CD14-positive monocyte (primary cell): Measurements from ENCODE around the gene MXRA7. TPM values are rescaled to one million over a fixed set of nuclear protein-coding genes. Genes with fewer than 3 reads are reported as not detected.

Source experiments
- DNase-seq, 3 donors: peaks; one replicate each; pipeline ENCODE4 v3.0.0-alpha.2; 2011 to 2022
- H2AFZ ChIP-seq: 2 replicates; pipeline ENCODE4 v1.6.0; 2012; ENCODE audit warnings: mild to moderate bottlenecking, low read depth, low read length, inconsistent platforms; ENCODE audit not compliant: insufficient read depth, poor library complexity, severe bottlenecking
- H3K27ac ChIP-seq, 2 donors: 1 replicate in 1 of 2; 2 replicates in 1 of 2; pipeline ENCODE4 v1.5.1; 2012 to 2013; ENCODE audit warnings: low read length in 2 of 2, control low read depth in 1 of 2, inconsistent platforms in 1 of 2, low read depth in 1 of 2, mild to moderate bottlenecking in 1 of 2
- H3K27me3 ChIP-seq, 2 donors: one replicate each; pipeline versions ENCODE4 v1.6.0 to v1.6.1; 2011 to 2013; ENCODE audit warnings: low read length in 2 of 2; ENCODE audit not compliant: control insufficient read depth in 2 of 2, insufficient read depth in 2 of 2
- H3K36me3 ChIP-seq, 2 donors: replicated peaks in 1 of 2; 1 replicate in 1 of 2; 2 replicates in 1 of 2; pipeline versions ENCODE4 v1.5.1 to v1.6.1; 2012 to 2013; ENCODE audit warnings: low read length in 2 of 2, control low read depth in 1 of 2, inconsistent platforms in 1 of 2, mild to moderate bottlenecking in 1 of 2; ENCODE audit not compliant: insufficient read depth in 2 of 2, control insufficient read depth in 1 of 2
- H3K4me1 ChIP-seq, 2 donors: 1 replicate in 1 of 2; 2 replicates in 1 of 2; pipeline versions ENCODE4 v1.5.1 to v1.6.1; 2012 to 2013; ENCODE audit warnings: low read length in 2 of 2, control low read depth in 1 of 2, inconsistent platforms in 1 of 2, mild to moderate bottlenecking in 1 of 2, moderate library complexity in 1 of 2; ENCODE audit not compliant: insufficient read depth in 2 of 2, control insufficient read depth in 1 of 2
- H3K4me2 ChIP-seq: replicated peaks from 2 replicates; pipeline ENCODE3; 2012; ENCODE audit warnings: low read length, moderate library complexity, mild to moderate bottlenecking; ENCODE audit not compliant: poor library complexity, severe bottlenecking; ENCODE audit errors: extremely low read depth
- H3K4me3 ChIP-seq, 3 experiments: fragments of 200-600 bp in 1 of 3; sonication (generic) in 1 of 3; replicated peaks in 1 of 3; 1 replicate in 2 of 3; 2 replicates in 1 of 3; pipeline ENCODE4 v1.5.1; 2011 to 2013; ENCODE audit warnings: low read length in 3 of 3, mild to moderate bottlenecking in 3 of 3, control low read depth in 2 of 3, low read depth in 2 of 3, inconsistent platforms in 1 of 3, moderate library complexity in 1 of 3
- H3K79me2 ChIP-seq: 2 replicates; pipeline ENCODE4 v1.6.0; 2012; ENCODE audit warnings: mild to moderate bottlenecking, control low read depth, inconsistent platforms, low read length, moderate library complexity; ENCODE audit not compliant: insufficient read depth
- H3K9ac ChIP-seq: 2 replicates; pipeline ENCODE4 v1.6.0; 2017; ENCODE audit warnings: low read length, mild to moderate bottlenecking; ENCODE audit not compliant: insufficient read depth, poor library complexity, severe bottlenecking
- H3K9me3 ChIP-seq, 2 donors: replicated peaks in 1 of 2; 1 replicate in 1 of 2; 2 replicates in 1 of 2; pipeline versions ENCODE4 v1.5.1 to v1.6.1; 2012 to 2013; ENCODE audit warnings: low read length in 2 of 2, control low read depth in 1 of 2; ENCODE audit not compliant: control insufficient read depth in 1 of 2, insufficient read depth in 1 of 2
- H4K20me1 ChIP-seq: 2 replicates; pipeline ENCODE4 v1.6.0; 2012; ENCODE audit warnings: mild to moderate bottlenecking, low read length, control low read depth, moderate library complexity; ENCODE audit not compliant: insufficient read depth
- H3K27ac Mint-ChIP-seq, 7 donors: one replicate each; pipeline ENCODE4 v1.8.0; 2020; ENCODE audit warnings: mild to moderate bottlenecking in 7 of 7, mixed read lengths in 7 of 7, moderate library complexity in 6 of 7, inconsistent platforms in 2 of 7
- H3K27me3 Mint-ChIP-seq, 3 donors: one replicate each; pipeline ENCODE4 v1.8.0; 2021 to 2022; ENCODE audit warnings: low read depth in 3 of 3, mild to moderate bottlenecking in 3 of 3, mixed read lengths in 3 of 3, moderate library complexity in 3 of 3, inconsistent platforms in 1 of 3
- H3K36me3 Mint-ChIP-seq, 2 donors: one replicate each; pipeline ENCODE4 v1.8.0; 2020; ENCODE audit warnings: mixed read lengths in 2 of 2, inconsistent platforms in 1 of 2, mild to moderate bottlenecking in 1 of 2
- H3K4me1 Mint-ChIP-seq: one replicate; pipeline ENCODE4 v1.8.0; 2020; ENCODE audit warnings: mild to moderate bottlenecking, mixed read lengths
- H3K4me3 Mint-ChIP-seq, 2 donors: one replicate each; pipeline ENCODE4 v1.8.0; 2020; ENCODE audit warnings: mild to moderate bottlenecking in 2 of 2, mixed read lengths in 2 of 2, moderate library complexity in 1 of 2
- H3K9me3 Mint-ChIP-seq, 7 donors: one replicate each; pipeline ENCODE4 v1.8.0; 2020 to 2022; ENCODE audit warnings: mixed read lengths in 7 of 7, mild to moderate bottlenecking in 6 of 7, moderate library complexity in 6 of 7, inconsistent platforms in 2 of 7
- CTCF ChIP-seq: fragments of 200-600 bp; IDR thresholded peaks from one replicate; pipeline ENCODE4 v1.8.0; 2022; ENCODE audit warnings: antibody characterized with exemption, mild to moderate bottlenecking
- WGBS: methylation state at CpG from one replicate; pipeline ENCODE4 v1.1.5; 2013; ENCODE audit warnings: missing lambda C conversion rate; ENCODE audit not compliant: insufficient coverage; 5-methylcytosine and 5-hydroxymethylcytosine counted together
- intact Hi-C, 2 donors: fragments of 100-400 bp; cut with micrococcal nuclease; formaldehyde crosslinking; loops; one replicate each; pipeline versions ENCODE4 v1.15.0 to v1.15.1; 2023
- polyA plus RNA-seq, 3 donors: library from polyadenylated mRNA; depleted of rRNA in 1 of 3; unstranded in 2 of 3; stranded (reverse) in 1 of 3; fragments of 300-500 nt in 2 of 3; fragments of >200 nt in 1 of 3; fragmentation: Illumina TruSeq in 2 of 3; gene quantifications; 1 replicate in 2 of 3; 2 replicates in 1 of 3; pipeline ENCODE4 v1.2.3, GENCODE V29; 2012 to 2021

MXRA7 gene
- polyA plus RNA-seq, 3 donors: 0.13 to 0.81 (median 0.30) TPM

- no peak for TF ChIP-seq CTCF
- H3K9ac ChIP-seq: no peak overlapping the region
- H3K79me2 ChIP-seq: peaks cover 90% of the 10 kb centered on the region
Observed at GRCh38 chr17:76734080-76734840, 23.5 kb upstream of the MXRA7 start.

GRCh38 chr17:76733618-76733957, 22.8 kb upstream of the MXRA7 start:
- peaks cover 0 to 2% (median 0%) of the 10 kb centered on the region in 7 donors for H3K9me3 Mint-ChIP-seq
- no peak overlapping the region for H2AFZ ChIP-seq
- peak overlapping the region in 1 of 3 experiments; percentile 100 for H3K4me3 ChIP-seq
- peak overlapping the region in 1 of 2 donors; percentile 99 for H3K27ac ChIP-seq
- peak overlapping the region in 4 of 7 donors; percentile 11 to 98 (median 50) for H3K27ac Mint-ChIP-seq
- intact Hi-C loops: loop anchor here in 1 of 2 donors (10.0 kb wide), 1 partner anchor 469 kb away; the partner anchor contains the start of gene UBALD2
- no peak overlapping the region for H3K4me3 Mint-ChIP-seq
- H3K9ac ChIP-seq: no peak overlapping the region
- peaks cover 46% of the 10 kb centered on the region for H3K4me1 Mint-ChIP-seq
- H3K4me2 ChIP-seq: no peak overlapping the region
- no CpG with 5 or more reads among the region's 1 CpG for WGBS
- peaks cover 90% of the 10 kb centered on the region for H3K79me2 ChIP-seq
- no peak for DNase-seq
- H4K20me1 ChIP-seq: peaks cover 61% of the 10 kb centered on the region
- TF ChIP-seq CTCF: no peak
- H3K36me3 Mint-ChIP-seq: peaks cover 47 to 63% of the 10 kb centered on the region in 2 donors
- H3K9me3 ChIP-seq: no peaks in the 10 kb centered on the region
- peaks cover 31 to 42% of the 10 kb centered on the region in 2 donors for H3K4me1 ChIP-seq
- peaks cover 42 to 64% of the 10 kb centered on the region in 2 donors for H3K36me3 ChIP-seq
- peaks cover 0 to 2% (median 2%) of the 10 kb centered on the region in 3 donors for H3K27me3 Mint-ChIP-seq
- no peaks in the 10 kb centered on the region for H3K27me3 ChIP-seq

More at GRCh38 chr17:76734080-76734840, 23.5 kb upstream of the MXRA7 start:
- Histone ChIP-seq H3K4me1 (peaks cover 37 to 44% of the 10 kb centered on the region in 2 donors), H4K20me1 (peaks cover 62% of the 10 kb centered on the region), H3K9me3 (no peaks in the 10 kb centered on the region), H3K27ac (peak overlapping the region in 1 of 2 donors; percentile 99), H2AFZ (no peak overlapping the region), H3K4me3 (peak overlapping the region in 2 of 3 experiments; percentile 93 to 100), H3K36me3 (peaks cover 41 to 64% of the 10 kb centered on the region in 2 donors), H3K4me2 (peak overlapping the region; percentile 87), H3K27me3 (no peaks in the 10 kb centered on the region)
- peaks cover 48% of the 10 kb centered on the region for H3K4me1 Mint-ChIP-seq
- H3K27ac Mint-ChIP-seq: peak overlapping the region; percentile 57 to 98 (median 82)
- intact Hi-C loops: loop anchor here in 1 of 2 donors (10.0 kb wide), 1 partner anchor 469 kb away; the partner anchor contains the start of gene UBALD2
- DNase-seq: peak in 2 of 3 donors; percentile 60 to 61
- peaks cover 46 to 62% of the 10 kb centered on the region in 2 donors for H3K36me3 Mint-ChIP-seq
- H3K9me3 Mint-ChIP-seq: peaks cover 0 to 2% (median 0%) of the 10 kb centered on the region in 7 donors
- WGBS: 14% methylated on average over 3 of the region's 8 CpGs
- H3K27me3 Mint-ChIP-seq: peaks cover 0 to 2% (median 0%) of the 10 kb centered on the region in 3 donors
- H3K4me3 Mint-ChIP-seq: peak overlapping the region; percentile 81 to 99
